Measurements from ENCODE around the gene WFDC1. TPM values are rescaled to one million over a fixed set of nuclear protein-coding genes. Genes with fewer than 3 reads are reported as not detected.
A peak's percentile ranks its signal among the peaks of the same experiment; 100 is the strongest.

The WFDC1 gene
- total and polyA plus RNA-seq, 2 of the 4 experiments (the other 2 are of a cell fraction), result 4.7 to 6.8 TPM

DNA sequence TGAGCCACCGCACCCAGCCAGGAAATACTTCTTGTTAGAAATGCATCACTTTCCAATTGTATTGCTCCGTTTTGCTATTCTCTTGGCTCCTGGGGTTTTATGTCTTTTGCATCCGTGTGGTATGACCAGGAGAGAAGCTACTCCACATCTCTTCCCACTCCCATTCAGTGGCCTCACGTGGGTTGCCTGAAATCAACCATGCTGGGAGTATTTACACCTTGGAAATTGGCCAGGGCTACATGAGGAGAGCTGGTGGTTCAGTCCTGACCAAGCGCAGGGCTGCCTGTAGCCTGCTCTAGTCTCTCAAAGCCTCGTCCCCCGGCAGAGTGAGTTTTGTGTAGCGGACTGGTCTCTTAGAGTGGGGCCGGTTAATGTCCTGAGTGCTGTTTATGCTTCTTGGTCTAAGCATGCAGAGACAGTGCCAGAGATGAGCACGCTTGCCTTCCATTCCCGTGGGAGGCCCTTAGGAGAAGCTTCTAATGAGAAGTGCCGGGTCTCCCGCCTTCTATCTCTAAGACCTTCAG lies 3.8 kb downstream of the WFDC1 start:
- CTCF ChIA-PET, result no interaction called here
- H2BK5ac ChIP-seq (ENCODE audit: low read depth, low read length, poor library complexity, severe bottlenecking), result no peak overlapping the region
- peak overlapping the region; percentile 13; the same call in 1 of the 2 replicates for H3K27ac ChIP-seq (ENCODE audit: insufficient read depth, low read length)
- no peak overlapping the region for H3K4me2 ChIP-seq (ENCODE audit: low read depth, low read length)
- peak overlapping the region; percentile 34 for H2BK20ac ChIP-seq (ENCODE audit: low read depth, low read length)
- H3K79me1 ChIP-seq (ENCODE audit: low read depth in 1 of 2, low read length in 2 of 2), result peaks cover 11 to 41% of the 10 kb centered on the region in 2 experiments
- H4K20me1 ChIP-seq (ENCODE audit: insufficient read depth, low read length), result no peaks in the 10 kb centered on the region; the same call in 1 of the 2 replicates
- H4K5ac ChIP-seq (ENCODE audit: low read depth, low read length), result peak overlapping the region; percentile 51
- H3K4ac ChIP-seq (ENCODE audit: low read depth, low read length), result peak overlapping the region; percentile 73
- peak overlapping the region; percentile 80 for H4K91ac ChIP-seq (ENCODE audit: insufficient read depth, low read depth, low read length)
- no peak for TF ChIP-seq BHLHE40 (IDR thresholded peaks at IDR 0.05; ENCODE audit: low read depth, low read length)
- TF ChIP-seq, protein P1, sequence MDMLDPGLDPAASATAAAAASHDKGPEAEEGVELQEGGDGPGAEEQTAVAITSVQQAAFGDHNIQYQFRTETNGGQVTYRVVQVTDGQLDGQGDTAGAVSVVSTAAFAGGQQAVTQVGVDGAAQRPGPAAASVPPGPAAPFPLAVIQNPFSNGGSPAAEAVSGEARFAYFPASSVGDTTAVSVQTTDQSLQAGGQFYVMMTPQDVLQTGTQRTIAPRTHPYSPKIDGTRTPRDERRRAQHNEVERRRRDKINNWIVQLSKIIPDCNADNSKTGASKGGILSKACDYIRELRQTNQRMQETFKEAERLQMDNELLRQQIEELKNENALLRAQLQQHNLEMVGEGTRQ (IDR thresholded peaks at IDR 0.05; ENCODE audit: low read depth, low read length), result 0 out of 2 replicates have a peak, but pooled peaks have one; percentile 3
- no peaks in the 10 kb centered on the region for H3K27me3 ChIP-seq (ENCODE audit: control insufficient read depth, insufficient read depth, low read length)
- intact Hi-C loops (cut with micrococcal nuclease), result loop anchor here (10.0 kb wide), 1 partner anchor 316 kb away; the partner anchor contains the start of gene COTL1
- H3K56ac ChIP-seq (ENCODE audit: extremely low read depth, insufficient read depth, low read length), result no peak overlapping the region
- no peak overlapping the region for H3K4me3 ChIP-seq (ENCODE audit: insufficient read depth, low read depth, low read length)
- H3K18ac ChIP-seq (ENCODE audit: low read depth, low read length), result peak overlapping the region; percentile 62
- peaks cover 24% of the 10 kb centered on the region for H3K9me1 ChIP-seq (ENCODE audit: insufficient read depth, low read length)
- in situ Hi-C loops (cut with MboI; ENCODE audit: low sequenced_read_pairs), result loop anchor here (25.0 kb wide), 2 partner anchors 339 to 414 kb away; partner anchors contain the start of gene KLHL36
- no TSS peak for BruUV-seq (replicated peaks)
- POLR2A ChIA-PET (ENCODE audit: unreplicated experiment), result interaction anchor here (0.6 kb wide), 1 partner anchor 21 kb away, joined by 4 read pairs; no protein-coding TSS in a partner anchor
- peaks cover 21% of the 10 kb centered on the region for H3K36me3 ChIP-seq (ENCODE audit: control insufficient read depth, insufficient read depth, low read length)
- H2AK5ac ChIP-seq (ENCODE audit: low read depth, low read length), result peak overlapping the region; percentile 66
- no peaks in the 10 kb centered on the region for H3K9me3 ChIP-seq (ENCODE audit: control insufficient read depth, insufficient read depth, low read length)
- no peak overlapping the region for H2AK9ac ChIP-seq (replicated peaks; ENCODE audit: low read depth, low read length, poor library complexity)
- peaks cover 58% of the 10 kb centered on the region for H3K4me1 ChIP-seq (ENCODE audit: control insufficient read depth, insufficient read depth, low read length)
- H3K9ac ChIP-seq (ENCODE audit: low read depth, low read length), result no peak overlapping the region
- peak overlapping the region; percentile 38 to 57 for H4K8ac ChIP-seq (ENCODE audit: low read depth in 2 of 2, low read length in 2 of 2)
- H2AFZ ChIP-seq (replicated peaks; ENCODE audit: low read length, poor library complexity), result no peak overlapping the region
- 89% methylated on average over 9 of the region's 13 CpGs; no CpG with 5 or more reads in 1 of the 2 experiments for WGBS, 2 experiments (ENCODE audit: extremely low coverage in 2 of 2, insufficient read length in 1 of 2)
- peak overlapping the region; percentile 63; the same call in 1 of the 2 replicates for H3K14ac ChIP-seq (replicated peaks; ENCODE audit: low read depth, low read length)
- dilution Hi-C loops (cut with HindIII; ENCODE audit: low sequenced_read_pairs, unreplicated experiment), result no loop called here
- peak overlapping the region; percentile 47 for H2BK120ac ChIP-seq (ENCODE audit: low read depth, low read length)
- H2BK15ac ChIP-seq (ENCODE audit: low read depth, low read length), result peak overlapping the region; percentile 49; the same call in 2 of the 3 replicates
- no peak for DNase-seq
- ATAC-seq (ENCODE audit: low read depth), result no peak
- H3K23ac ChIP-seq (ENCODE audit: low read depth, low read length), result no peak overlapping the region

Measured in IMR-90 (cell line).